NCI-H187 (cell line): ENCODE results near the gene PDE6B.
"Not testable (repeated sequence)": the region's sequence is repeated elsewhere in the genome, so short reads cannot be mapped to it uniquely, and the experiment has no call there.

Source experiments
- DNase-seq, 2 experiments: peaks; one replicate each; lab custom pipeline; 2025; lab: John Stamatoyannopoulos, UW

PDE6B gene

GRCh38 chr4:669806-670559, 44.6 kb downstream of the PDE6B start:
- DNase-seq: not testable (repeated sequence)

- no peak for DNase-seq
These were observed 46.4 kb downstream of the PDE6B start for GRCh38 chr4:671769-672168.

GRCh38 chr4:673349-674091, 48.1 kb downstream of the PDE6B start:
- no peak for DNase-seq

GRCh38 chr4:674172-675035, 49.0 kb downstream of the PDE6B start, which contains the start of the genes ATP5ME and MYL5:
TSS of gene ATP5ME (minus strand) at chr4:674276. CDS start at chr4:674247, 29 bp downstream.
TSS of gene MYL5 (plus strand) at chr4:674542. CDS start at chr4:678027, 3,485 bp downstream.
- DNase-seq: peak; percentile 94 to 95

GRCh38 chr4:675036-675882, 49.9 kb downstream of the PDE6B start:
- no peak for DNase-seq

- no peak for DNase-seq
These were observed 50.9 kb downstream of the PDE6B start for GRCh38 chr4:675980-676870.

GRCh38 chr4:676871-677235, 51.5 kb downstream of the PDE6B start:
- no peak for DNase-seq

GRCh38 chr4:677431-678293, 52.3 kb downstream of the PDE6B start:
- DNase-seq: peak; percentile 39 to 61

GRCh38 chr4:678331-679103, 53.1 kb downstream of the PDE6B start:
- DNase-seq: no peak

- no peak for DNase-seq
These were observed 53.7 kb downstream of the PDE6B start for GRCh38 chr4:679104-679481.

GRCh38 chr4:679629-680028, 54.3 kb downstream of the PDE6B start:
- DNase-seq: no peak

GRCh38 chr4:680091-680490, 54.7 kb downstream of the PDE6B start:
- DNase-seq: no peak

GRCh38 chr4:680551-680927, 55.2 kb downstream of the PDE6B start:
- no peak for DNase-seq

GRCh38 chr4:680928-681645, 55.7 kb downstream of the PDE6B start:
- no peak for DNase-seq

- peak; percentile 56 to 82 for DNase-seq
These were observed 56.5 kb downstream of the PDE6B start for GRCh38 chr4:681736-682451.

- peak; percentile 52 to 62 for DNase-seq
These were observed 57.3 kb downstream of the PDE6B start for GRCh38 chr4:682490-683172.
